ENCODE results near the gene TRIM51G. TPM values are rescaled to one million over a fixed set of nuclear protein-coding genes. Genes with fewer than 3 reads are reported as not detected.
"Not testable (repeated sequence)": the region's sequence is repeated elsewhere in the genome, so short reads cannot be mapped to it uniquely, and the experiment has no call there.

Gene TRIM51G, protein sequence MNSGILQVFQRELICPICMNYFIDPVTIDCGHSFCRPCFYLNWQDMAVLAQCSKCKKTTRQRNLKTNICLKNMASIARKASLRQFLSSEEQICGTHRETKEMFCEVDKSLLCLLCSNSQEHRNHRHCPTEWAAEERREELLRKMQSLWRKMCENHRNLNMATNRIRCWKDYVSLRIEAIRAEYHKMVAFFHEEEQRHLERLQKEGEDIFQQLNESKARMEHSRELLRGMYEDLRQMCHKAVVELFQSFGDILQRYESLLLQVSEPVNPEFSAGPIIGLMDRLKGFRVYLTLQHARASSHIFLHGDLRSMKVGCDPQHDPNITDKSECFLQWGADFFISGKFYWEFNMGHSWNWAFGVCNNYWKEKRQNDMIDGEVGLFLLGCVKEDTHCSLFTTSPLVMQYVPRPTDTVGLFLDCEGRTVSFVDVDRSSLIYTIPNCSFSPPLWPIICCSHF
- total RNA-seq (2014; rRNA removed; shearing (Covaris generic)): not detected in 2 replicates

DNA sequence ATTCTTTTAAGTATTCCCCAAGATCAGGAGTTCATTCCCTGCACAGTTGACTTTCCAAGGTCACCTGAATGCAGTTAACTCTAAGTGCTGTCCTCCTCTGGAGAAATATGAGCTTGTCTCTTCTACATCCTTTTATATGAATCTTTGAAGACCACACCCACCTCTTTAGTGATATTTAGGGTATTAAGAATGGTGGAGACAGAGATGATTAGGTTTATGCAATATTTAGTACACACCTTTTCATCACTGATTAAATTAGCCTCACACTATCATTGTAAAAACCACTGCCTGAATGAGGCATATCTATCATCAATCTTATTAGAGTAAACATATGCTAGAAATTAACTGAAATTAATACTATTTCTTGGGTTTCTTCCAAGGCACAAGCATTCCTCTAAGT is at the start of gene TRIM51G:
TRIM51G (minus strand) TSS at position 101 of the 400 bp plus-strand sequence. CDS start 2,190 bp downstream, outside the sequence.
- not testable (repeated sequence) for DNase-seq (ENCODE audit: low spot score)

DNA sequence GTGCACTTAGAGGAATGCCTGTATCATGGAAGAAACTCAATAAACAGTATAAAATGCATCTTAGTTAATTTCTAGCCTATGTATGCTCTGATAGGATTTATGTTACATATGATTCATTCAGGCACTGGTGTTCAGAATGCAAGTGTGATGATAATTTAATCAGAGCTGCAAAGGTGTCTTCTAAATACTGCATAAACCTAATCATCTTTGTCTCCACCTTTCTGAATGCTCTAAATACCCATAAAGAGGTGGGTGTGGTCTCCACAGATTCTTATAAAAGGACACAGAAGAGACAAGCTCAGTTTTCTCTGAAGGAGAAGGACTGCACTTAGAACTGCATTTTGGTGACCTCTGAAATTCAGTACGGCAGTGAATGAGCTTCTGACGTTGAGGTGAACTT is 44.8 kb upstream of the TRIM51G start, which contains the start of gene TRIM49B:
TRIM49B (plus strand) TSS at position 301 of the 400 bp plus-strand sequence. CDS start 2,777 bp downstream, outside the sequence.
- DNase-seq (ENCODE audit: low spot score): not testable (repeated sequence)

DNA sequence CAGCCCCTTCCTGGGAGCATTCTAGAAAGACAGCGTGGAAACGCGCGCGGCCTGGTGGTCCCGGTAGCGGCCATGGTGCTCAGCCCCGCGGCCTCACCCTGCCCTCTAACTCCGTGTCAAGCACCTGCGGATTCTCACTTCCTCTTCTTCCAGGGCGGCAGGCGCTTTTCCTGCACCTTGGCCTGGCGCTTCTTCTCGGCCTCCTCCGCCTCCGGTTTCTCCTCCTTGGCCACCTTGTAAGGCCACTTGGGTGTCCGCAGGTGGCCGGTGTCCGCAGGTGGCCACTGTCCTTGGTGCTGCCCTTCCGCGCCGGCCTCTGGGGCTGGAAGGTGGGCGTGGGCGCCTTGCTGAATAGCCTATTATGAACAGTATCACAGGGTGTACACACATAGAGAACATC is 15.1 kb downstream of the TRIM51G start:
- DNase-seq (ENCODE audit: low spot score): not testable (repeated sequence)

DNA sequence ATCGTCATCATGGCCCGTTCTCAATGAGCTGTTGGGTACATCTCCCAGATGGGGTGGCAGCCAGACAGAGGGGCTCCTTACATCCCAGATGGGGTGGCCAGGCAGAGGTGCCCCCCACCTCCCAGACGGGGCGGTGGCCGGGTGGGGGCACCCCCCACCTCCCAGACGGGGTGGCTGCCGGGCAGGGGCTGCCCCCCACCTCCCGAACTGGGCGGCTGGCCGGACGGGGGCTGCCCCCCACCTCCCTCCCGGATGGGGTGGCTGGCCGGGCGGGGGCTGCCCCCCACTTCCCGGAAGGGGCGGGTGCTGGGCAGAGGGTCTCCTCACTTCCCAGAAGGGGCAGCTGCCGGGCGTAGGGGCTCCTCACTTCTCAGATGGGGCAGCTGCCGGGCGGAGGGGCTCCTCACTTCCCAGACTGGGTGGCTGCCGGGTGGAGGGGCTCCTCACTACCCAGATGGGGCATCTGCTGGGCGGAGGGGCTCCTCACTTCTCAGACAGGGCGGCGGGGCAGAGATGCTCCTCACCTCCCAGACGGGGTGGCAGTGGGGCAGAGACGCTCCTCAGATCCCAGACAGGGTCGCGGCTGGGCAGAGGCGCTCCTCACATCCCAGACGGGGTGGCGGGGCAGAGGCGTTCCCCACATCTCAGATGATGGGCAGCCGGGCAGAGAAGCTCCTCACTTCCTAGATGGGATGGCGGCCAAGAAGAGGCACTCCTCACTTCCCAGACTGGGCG is 28.2 kb downstream of the TRIM51G start:
- not testable (repeated sequence) for DNase-seq (ENCODE audit: low spot score)

DNA sequence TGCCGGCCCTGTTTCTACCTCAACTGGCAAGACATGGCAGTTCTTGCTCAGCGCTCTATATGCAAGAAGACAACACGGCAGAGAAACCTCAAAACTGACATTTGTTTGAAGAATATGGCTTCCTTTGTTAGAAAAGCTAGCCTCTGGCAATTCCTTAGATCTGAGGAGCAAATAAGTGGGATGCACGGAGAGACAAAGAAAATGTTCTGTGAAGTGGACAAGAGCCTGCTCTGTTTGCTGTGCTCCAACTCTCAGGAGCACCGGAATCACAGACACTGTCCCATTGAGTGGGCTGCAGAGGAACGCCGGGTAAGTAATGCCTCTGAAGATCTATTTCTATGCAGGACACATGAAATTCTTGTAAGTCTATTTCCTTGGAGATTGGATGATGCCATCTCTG is 37.9 kb downstream of the TRIM51G start:
- DNase-seq (ENCODE audit: low spot score): not testable (repeated sequence)

Other genes with a start within 250 kb of the TRIM51G start
- not detected in 2 replicates for gene TRIM49B, start 44.9 kb upstream of the TRIM51G start, total RNA-seq (2014; rRNA removed; shearing (Covaris generic))
- not detected in 2 replicates for gene TRIM64C, start 75.2 kb upstream of the TRIM51G start, total RNA-seq (2014; rRNA removed; shearing (Covaris generic))
- not detected in 2 replicates for gene FOLH1, start 224.7 kb upstream of the TRIM51G start, total RNA-seq (2014; rRNA removed; shearing (Covaris generic))

Data from HT-29 (cell line).